HuH-7.5 (cell line): ENCODE results near the gene PDZRN4.

Experiments used
- DNase-seq: peaks from one replicate; pipeline ENCODE4 v3.0.0; 2011; ENCODE audit warnings: low spot score

PDZRN4 gene

DNA sequence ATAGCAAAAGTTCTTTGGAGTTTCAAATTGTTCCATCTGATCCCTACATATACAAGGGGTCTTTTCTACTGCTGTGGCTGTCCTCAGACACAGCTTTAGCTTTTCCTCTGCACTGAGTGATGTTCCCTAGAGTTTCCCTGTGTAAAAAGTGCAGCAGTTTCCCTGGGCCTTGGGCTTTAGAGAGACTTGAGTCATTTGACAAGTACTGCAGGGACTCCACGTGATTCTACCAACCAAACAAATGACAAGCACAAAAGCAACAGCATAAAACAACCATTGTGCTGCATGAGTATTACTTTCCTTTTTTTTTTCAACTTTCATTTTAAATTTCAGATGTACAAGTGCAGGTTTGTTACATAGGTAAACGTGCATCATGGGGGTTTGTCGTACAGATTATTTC is 272.8 kb downstream of the PDZRN4 start:
- DNase-seq, result no peak

DNA sequence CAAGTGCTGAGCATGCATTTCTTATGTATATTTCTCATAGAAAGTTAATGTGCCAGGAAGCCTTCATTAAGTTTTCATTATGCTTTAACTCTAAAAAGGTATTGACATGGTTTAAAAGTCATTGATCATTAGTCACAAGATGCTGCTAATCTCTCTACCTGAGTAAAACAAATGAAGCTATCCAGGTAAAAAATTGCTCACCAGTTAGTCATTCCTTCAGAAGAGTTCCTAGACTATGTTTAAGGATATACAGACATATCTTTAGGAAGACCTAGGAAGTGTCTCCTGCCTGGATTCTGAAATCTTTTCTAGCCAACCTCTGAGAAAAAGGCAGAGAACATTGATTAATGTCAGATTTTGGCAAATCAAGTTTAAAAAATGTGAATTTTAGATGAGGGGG is 274.2 kb downstream of the PDZRN4 start:
- DNase-seq, result no peak

DNA sequence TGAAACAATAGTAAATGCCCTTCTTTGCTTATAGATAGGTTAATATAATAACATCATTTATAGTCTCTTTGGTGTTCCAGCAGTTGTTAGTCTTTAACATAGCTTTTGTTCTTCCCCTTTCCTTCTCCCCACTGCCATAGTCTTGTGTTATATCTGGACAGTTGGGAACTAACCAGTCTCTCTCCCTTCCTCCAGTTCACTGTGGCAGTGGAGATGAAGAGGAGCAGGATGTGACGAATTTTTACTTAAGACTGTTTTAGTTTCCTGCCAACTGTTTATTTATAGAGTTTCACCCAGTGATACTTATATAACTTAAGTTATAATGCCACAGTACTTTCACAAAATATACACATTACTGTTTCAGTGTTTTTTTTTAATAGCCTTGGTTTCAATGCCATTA is 277.4 kb downstream of the PDZRN4 start:
- DNase-seq, result no peak

DNA sequence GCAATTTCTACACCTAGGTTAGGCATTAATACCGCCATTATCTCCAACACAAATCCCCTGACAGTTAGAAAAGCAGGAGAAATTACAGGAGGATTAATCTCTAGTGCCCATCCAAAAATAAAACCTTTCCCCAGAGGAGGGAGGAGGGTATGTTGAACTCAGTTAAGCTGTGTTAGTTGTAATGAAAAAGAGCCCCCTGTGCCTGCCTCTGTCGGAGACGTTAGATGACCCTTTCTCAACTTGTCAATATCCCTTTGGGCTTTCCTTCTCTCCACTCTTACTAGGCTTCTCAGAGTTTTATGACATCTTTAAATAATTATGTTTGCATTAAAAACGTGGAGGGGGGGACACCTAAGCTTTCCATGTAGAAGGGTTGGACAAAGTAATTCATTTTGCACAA is 278.2 kb downstream of the PDZRN4 start:
- no peak for DNase-seq

DNA sequence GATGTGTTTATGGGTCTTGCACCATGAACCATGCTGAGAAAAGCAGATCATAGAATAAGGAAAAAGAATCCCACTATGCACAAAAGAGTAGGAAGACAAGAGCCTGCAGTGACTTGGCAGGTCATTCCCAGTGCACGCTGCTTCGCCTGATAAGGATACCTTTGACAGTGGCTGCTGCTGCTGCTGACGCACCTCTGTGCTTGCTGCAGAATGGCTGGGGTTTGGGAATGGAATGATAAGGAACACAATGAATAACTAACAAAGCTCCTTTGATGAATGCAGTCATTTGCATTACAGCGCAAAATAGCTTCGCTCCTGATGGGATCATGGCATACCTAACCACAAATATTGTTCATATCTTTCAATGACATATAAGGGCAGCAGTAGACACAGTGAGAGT is 278.7 kb downstream of the PDZRN4 start:
- DNase-seq, result no peak

DNA sequence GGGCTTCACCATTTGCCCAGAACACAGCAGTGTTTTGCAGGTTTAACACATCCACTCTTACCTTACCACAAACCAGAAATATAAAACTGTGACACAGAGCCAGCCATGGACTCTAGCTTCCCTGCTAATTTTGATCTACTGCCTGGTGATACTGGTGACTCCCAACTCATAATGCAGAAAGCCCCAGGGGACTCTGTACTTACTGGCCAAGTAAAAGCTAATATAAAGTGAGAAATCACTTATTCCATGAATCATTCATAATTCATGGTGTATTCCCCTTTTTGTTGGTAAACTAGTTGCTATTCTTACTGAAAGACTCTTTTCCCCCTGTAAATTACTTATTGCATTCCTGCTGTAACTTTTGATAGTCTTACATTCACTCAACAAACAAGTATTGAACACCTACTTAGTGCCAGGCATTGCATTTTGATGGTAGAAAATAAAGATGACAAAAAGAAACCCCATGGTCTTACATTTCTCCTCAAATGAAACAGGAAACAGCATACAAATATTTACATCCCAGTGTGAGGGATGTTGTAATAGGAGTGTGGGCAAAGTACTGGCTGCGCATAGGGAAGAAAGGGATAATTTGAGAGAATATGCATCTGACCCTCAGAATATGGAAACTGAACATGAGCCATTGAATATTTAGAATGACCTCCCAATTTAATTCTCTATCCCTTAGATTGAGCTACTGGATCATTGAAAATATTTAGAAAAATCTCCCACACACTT is 279.6 kb downstream of the PDZRN4 start:
- no peak for DNase-seq

DNA sequence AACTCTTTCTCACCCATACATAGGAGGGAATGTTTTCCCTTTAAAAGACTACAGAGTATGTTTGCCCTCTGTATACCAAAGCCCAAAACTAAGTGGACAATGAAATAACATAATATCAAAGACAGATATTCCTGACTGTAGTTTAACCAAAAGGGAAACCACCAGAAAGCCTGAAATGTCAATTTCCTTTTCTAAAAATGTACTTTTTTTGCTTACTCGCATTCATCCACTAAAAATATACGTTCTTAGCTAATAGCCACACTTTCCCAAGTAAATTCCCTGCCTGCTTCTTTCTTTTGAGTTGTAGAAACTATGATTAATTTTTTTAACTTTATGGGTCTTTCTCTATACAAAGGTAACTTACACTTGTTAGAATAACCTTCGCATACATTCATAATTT is 280.2 kb downstream of the PDZRN4 start:
- no peak for DNase-seq

DNA sequence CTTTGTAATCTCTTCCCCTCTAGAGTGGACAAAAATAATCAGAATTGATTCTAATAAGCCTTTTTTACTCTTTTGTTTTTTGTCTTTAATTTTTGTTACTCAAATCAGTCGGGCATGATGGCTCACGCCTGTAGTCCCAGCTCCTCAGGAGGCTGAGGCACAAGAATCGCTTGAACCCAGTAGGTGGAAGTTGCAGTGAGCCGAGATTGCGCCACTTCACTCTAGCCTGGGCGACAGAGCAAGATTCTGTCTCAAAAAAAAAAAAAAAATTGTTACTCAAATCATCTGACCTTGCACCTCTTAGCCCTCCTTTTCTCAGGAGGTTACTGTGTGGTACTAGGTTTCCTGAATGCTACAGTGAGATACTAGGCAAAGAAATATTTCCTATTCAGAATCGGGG is 280.6 kb downstream of the PDZRN4 start:
- DNase-seq, result no peak

DNA sequence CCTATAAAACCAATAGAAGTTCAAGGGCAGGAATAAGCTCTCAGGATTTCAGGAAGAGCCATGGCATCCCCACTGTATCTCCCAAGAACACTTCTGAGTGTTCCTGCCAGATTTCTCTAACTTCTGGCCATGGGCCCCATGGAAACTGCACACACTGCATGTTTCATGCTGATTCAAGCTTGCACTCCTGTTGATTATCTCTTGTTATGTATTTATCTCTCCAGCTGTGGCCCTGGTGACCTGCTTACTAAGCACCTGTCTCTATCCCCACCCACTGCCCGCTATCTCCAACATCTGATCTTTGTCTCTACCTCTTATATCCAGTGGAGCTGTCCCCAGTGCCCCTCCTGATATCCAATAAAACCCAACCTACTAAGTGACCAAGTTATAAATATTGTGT is 285.3 kb downstream of the PDZRN4 start:
- no peak for DNase-seq

DNA sequence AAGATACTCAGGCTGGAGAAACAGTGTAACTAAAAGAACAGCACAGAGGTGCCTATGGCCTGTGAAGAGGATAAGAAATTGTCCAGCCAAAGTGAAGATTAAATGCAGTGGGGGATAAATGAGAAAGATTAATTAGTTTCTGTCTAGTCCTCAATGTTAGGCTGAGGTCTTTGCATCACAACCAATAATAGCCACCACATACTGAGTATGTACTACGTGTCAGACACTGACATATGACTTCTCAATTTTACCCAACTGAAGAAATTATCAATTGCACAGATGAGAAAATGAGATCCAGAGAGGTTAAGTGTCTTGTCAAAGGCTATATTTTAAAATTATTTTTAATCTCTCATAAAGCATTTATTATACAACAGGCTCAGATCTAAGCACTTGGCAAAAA is 285.9 kb downstream of the PDZRN4 start:
- DNase-seq, result no peak

DNA sequence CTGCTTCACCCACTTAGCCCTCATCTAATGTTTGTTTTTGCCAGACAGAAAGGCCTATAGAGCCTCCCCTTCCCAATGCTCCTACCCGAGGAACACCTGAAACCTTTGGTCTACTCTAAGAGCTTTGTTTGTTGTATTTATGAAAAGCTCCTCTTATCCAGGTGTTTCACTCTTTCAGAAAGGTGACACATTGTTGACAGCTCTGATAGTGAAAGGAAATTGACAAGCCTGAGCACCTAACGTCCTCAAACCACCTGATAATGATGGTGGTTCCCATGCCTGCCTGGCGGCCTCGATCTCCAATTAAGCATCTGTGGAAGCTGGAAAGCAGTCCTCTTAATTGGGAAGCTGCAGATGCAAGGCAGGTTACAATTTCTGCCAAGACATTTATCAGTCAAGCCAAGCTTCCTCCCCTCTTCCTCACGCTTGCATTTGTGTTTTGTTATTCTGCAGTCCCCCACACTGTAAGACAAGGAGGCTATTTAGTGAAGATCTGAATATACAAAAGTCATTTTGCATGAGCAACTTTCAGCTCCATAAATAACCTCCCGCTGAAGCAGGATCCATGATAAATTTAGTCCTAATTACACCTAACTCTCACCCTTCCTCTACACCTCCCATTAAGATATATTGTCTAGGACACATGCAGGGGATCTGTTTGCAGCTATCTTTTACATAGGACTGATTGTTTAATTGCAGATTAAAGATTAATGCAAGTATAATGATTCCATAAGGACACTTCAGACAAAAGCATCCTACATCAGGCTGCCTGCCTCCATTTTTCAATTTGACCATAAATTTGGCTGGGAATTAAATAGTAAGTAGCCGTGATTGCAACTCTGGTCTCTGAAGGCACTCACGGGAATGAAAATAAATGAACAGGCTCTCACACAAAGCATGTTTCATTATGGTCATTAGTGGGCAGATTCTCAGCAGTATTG is 288.6 kb downstream of the PDZRN4 start:
- DNase-seq, result no peak

DNA sequence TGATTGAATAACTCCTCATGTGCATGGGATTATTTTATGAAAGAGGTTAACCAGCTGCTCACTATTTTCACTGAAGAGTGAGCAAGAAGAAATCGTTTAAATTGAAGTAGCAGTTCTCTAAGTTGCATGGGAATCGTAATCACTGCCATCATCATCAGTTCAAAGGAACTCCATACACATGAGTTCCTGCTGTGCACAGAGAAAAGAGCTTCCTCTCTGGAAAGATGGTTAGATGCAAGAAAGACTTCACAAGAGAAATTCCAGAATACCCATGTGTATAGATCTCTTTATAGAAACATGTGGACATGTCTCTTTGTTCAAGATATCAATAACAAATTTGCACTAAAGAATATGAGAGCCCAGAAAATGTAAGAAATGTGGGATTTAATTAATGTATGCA is 291.3 kb downstream of the PDZRN4 start:
- DNase-seq, result no peak

DNA sequence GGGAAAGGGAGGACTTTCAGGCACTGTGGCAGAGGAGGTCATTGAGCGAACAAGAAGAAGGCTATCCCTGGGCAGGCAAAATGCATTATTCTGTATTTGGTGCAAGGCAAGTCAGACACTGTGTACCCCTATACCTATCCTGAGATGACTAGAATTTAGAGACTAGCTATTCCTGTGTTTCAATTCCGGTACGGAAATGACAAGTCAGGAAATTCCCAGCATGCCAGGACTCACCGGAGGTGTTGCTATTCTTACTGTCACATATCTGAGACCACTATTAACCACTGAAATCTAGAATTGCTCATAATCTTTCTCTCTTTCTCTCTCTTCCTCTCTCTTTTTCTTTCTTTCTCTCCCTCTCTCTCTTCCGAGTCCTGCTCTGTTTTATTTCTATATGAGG is 297.1 kb downstream of the PDZRN4 start:
- no peak for DNase-seq

DNA sequence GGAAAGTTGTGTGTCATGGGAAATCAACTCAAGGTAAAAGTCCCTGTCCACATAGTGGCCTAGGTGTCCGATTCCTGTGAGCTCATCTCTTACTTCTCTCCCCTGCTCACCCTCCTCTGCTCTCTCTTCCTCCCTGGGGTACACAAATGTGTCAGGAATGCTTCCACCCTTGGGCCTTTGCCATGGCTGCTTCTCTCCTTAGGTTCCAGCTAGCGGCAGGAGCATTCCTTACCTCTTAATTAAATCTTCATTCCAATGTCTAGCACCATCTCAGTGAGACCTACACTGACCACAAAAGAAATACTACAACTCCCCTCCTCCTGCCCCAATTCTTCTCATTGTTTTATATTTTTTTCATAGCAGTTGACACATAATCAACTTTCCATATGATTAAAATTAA is 298.6 kb downstream of the PDZRN4 start:
- no peak for DNase-seq

DNA sequence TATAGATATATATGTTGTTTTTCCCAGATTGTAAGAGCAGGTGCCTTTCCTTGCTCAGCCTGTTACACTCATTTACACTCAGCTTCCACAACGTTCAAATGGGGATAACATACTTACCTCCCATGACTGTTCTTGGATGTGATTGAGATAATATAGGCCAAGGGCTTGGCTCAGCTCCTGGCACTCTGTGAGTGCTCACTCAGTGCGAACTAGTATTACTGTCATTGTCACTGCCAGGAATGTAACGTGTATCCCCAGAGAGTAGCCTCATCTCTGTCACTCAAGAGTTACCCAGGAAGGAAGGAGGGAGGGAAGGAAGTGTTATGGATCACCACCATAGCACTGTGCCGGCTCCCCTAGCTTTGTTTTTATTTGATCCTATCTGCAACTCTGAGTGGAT is 307.9 kb downstream of the PDZRN4 start:
- no peak for DNase-seq

DNA sequence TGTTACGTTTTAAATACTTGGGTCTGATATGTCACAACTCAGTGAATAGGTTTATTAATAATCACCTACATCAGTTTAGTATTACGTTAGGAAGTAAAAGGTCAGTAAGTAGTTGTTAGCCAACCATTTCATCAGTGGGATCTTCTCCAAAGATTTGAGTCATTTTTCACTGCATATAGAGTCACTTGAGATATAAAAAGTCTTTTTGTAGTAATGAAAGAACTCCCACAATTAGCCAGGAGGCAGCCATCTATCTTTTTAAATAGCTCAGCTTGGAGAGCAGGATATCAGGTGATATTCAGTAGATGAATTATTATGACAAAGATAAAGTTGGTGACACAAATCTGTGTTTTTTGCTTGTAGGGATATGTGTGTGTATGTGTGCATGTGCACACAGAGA is 309.3 kb downstream of the PDZRN4 start:
- no peak for DNase-seq

DNA sequence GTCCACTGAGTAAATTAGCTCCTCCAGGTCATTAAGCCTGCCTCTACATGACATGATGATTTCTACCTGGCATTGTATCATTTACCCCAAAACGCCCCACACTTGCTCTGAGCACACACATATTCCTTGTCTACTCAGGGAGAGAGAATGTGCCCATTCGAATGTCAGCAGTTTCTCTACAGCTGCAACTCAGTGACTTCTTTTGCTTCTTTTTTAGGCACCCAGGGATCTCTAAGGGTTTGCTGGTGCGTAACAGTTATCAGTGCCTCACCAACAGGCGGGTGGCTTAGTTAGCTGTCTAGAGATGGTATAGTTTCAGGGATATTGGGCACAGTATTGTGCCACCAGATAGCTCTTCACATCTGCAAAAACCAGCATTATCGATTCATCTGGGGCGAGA is 316.9 kb downstream of the PDZRN4 start:
- no peak for DNase-seq

DNA sequence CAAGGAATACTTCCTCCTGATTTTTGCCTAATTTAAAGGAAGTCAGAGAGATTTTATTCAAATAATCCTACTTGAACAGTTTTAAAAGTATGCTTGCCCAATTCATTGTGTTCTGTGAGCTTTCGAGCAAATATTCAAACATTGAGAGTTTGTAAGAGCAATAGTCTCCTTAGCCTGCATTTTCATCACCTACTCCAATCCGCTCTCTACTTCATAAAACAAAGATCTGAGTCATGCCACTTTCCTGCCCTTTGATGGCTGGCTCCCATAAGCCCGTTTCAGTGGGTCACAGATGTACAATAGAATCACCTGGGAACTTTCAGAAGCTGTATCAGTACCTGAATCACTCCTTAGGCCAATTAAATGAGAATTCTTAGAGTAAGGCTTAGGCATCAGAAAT is 319.2 kb downstream of the PDZRN4 start:
- DNase-seq, result no peak

DNA sequence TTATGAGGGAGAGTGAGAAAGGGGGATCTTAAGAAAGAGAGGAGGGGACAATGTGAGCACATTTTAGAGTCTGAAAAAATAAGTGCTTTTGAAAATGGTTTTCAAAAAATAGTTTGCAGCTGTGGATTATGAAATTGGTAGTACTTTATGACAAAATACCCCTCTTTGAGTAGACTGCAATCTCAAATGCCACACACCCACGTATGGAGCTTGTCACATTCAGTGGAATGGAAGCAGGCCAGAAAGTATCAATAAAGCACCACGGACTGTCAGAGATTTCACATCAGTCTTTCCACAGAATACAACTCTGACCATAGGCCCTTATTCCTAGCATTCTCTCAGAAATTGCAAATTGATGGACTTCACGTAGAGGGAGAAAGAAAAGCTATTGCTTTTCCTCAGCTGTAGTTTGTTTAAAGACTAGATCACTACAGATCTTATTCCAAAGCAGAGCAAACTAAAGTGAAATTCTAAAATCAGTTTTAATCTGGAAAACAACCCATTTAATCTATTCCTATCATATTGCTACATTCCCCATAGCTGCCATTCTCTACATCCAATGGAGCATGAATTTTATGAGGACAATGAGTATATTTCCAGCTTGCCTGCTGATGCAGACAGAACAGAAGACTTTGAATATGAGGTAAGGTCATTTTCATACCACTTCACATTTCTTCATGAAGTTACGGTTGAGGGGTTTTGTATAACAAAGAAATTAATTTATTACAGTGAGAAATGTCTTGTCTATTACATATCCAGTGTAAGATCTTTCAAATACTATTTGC is 321.3 kb downstream of the PDZRN4 start:
- DNase-seq, result no peak

DNA sequence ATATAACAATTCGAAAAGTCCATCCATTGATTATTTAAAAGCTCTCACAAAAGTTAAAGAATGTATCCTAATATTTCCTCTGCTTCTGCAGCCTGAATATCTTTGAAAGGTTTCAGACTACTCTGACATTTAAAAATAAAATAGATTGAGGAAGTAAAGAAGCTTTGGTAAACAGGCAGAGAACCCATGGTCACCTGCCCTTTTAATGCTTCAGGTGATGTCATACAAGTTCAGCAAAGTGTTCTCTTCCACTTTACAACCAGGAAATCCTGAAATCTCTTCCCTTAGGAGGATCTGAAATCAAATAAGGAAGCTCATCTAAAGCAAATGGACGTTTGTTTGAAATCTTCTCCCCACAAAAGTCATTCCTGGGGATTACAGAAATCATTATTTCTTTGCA is 322.4 kb downstream of the PDZRN4 start:
- DNase-seq, result no peak

DNA sequence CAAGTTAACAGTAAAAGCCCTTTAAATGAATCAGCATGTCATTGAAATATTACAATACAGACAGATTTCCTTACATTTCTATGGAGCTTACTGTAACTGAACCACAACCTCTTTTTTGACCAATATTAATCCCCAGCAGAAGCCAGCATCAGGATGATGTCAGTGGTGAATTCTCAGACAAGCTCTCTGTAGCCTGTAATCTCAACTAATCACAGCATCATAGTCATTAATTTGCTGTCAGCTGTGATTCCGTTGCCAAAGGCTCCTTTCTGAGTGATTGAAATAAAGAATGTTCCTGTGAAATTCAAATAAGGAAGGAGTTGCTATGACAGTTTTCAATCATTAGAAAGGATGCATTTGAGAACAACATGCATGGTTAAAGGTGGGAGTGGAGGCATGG is 323.1 kb downstream of the PDZRN4 start:
- no peak for DNase-seq

DNA sequence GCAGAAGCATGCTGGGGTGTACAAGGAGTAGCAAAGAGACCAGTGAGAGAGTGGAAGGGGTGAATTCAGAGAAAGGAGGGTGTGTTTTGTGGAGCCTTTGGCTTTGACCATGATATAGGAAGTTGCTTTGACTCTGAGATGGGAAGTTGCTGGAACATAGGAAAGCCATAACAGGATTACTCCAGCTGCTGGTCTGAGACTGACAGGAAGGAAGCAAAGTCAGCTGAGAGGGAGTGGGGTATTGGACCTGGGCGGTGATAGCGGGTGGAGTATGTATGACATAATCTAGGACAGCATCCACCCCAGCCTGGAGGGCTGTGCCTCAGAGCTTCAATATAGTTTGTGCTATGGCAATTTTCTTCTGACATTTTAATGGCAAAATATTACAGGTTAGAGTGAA is 324.4 kb downstream of the PDZRN4 start:
- DNase-seq, result no peak
